SK-N-SH (cell line): ENCODE results near the gene HK1.

Source experiments
- TCF12 ChIP-seq: IDR thresholded peaks from 2 replicates; pipeline ENCODE4 v1.4.0; 2012
- TF ChIP-seq, protein P1 (sequence below): fragments of 200-600 bp; sonication (generic); IDR thresholded peaks from 2 replicates; pipeline ENCODE4 v1.6.1; 2017; ENCODE audit warnings: antibody characterized with exemption, mild to moderate bottlenecking, moderate library complexity

DNA sequence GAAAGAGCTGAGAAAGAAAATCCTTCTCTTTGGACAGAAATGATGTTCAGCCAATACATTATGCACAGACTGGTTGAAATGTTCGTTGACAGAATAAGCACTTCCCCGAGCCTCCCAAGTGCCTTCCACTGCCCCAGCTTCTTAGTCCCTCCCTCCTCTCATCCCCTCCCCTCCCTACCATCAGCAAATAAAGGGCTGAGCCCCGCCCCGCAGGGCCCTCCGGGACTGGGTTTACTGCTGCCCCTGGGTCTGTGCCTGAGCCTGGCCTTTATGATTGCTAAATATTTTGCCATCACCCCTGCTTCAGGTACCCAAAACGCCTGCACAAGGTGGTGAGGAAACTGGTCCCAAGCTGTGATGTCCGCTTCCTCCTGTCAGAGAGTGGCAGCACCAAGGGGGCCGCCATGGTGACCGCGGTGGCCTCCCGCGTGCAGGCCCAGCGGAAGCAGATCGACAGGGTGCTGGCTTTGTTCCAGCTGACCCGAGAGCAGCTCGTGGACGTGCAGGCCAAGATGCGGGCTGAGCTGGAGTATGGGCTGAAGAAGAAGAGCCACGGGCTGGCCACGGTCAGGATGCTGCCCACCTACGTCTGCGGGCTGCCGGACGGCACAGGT lies 30.1 kb upstream of the HK1 start:
- TF ChIP-seq, protein P1, sequence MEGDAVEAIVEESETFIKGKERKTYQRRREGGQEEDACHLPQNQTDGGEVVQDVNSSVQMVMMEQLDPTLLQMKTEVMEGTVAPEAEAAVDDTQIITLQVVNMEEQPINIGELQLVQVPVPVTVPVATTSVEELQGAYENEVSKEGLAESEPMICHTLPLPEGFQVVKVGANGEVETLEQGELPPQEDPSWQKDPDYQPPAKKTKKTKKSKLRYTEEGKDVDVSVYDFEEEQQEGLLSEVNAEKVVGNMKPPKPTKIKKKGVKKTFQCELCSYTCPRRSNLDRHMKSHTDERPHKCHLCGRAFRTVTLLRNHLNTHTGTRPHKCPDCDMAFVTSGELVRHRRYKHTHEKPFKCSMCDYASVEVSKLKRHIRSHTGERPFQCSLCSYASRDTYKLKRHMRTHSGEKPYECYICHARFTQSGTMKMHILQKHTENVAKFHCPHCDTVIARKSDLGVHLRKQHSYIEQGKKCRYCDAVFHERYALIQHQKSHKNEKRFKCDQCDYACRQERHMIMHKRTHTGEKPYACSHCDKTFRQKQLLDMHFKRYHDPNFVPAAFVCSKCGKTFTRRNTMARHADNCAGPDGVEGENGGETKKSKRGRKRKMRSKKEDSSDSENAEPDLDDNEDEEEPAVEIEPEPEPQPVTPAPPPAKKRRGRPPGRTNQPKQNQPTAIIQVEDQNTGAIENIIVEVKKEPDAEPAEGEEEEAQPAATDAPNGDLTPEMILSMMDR: no peak
- TF ChIP-seq TCF12: no peak
